Measurements from ENCODE around the gene TPRX2.
A peak's percentile ranks its signal among the peaks of the same experiment; 100 is the strongest.
"Not testable (repeated sequence)": the region's sequence is repeated elsewhere in the genome, so short reads cannot be mapped to it uniquely, and the experiment has no call there.

Gene TPRX2

GRCh38 chr19:47858646-47859285 lies at the start of gene TPRX2:
TSS of gene TPRX2 (plus strand) at chr19:47859235. CDS start at chr19:47859247, 12 bp downstream.
- H3K4me1 Mint-ChIP-seq, DNase-seq, H3K27ac Mint-ChIP-seq, H3K4me3 Mint-ChIP-seq, H3K36me3 Mint-ChIP-seq, H3K9me3 Mint-ChIP-seq: not testable (repeated sequence)
- CTCF ChIA-PET, result interaction anchor here (1.5 kb wide), 1 partner anchor 10 kb away, joined by 3 read pairs; no protein-coding TSS in a partner anchor
- peaks cover 30% of the 10 kb centered on the region for H3K27me3 Mint-ChIP-seq

GRCh38 chr19:47813304-47813994 lies 45.6 kb upstream of the TPRX2 start:
- no peaks in the 10 kb centered on the region for H3K4me1 Mint-ChIP-seq

GRCh38 chr19:47813995-47814328 lies 45.1 kb upstream of the TPRX2 start:
- CTCF ChIA-PET, result interaction anchor here (0.6 to 1.2 kb wide), 3 partner anchors 16 to 61 kb away, joined by 3 read pairs; no protein-coding TSS in a partner anchor

More at GRCh38 chr19:47813304-47813994, 45.6 kb upstream of the TPRX2 start:
- peak; percentile 85 for DNase-seq
- Mint-ChIP-seq H3K27me3 (peaks cover 9% of the 10 kb centered on the region), H3K36me3 (no peaks in the 10 kb centered on the region), H3K9me3 (no peaks in the 10 kb centered on the region), H3K4me3 (no peak overlapping the region), H3K27ac (no peak overlapping the region)
- CTCF ChIA-PET, result interaction anchor here (0.6 to 1.2 kb wide), 3 partner anchors 15 to 53 kb away, joined by 3 read pairs; no protein-coding TSS in a partner anchor

GRCh38 chr19:47816270-47816669 lies 42.8 kb upstream of the TPRX2 start:
- H3K4me1 Mint-ChIP-seq, H3K4me3 Mint-ChIP-seq, DNase-seq, H3K36me3 Mint-ChIP-seq, H3K27ac Mint-ChIP-seq, H3K9me3 Mint-ChIP-seq: not testable (repeated sequence)
- CTCF ChIA-PET, result interaction anchor here (1.0 to 1.2 kb wide), 2 partner anchors 47 to 53 kb away, joined by 3 read pairs; no protein-coding TSS in a partner anchor
- H3K27me3 Mint-ChIP-seq, result peaks cover 33% of the 10 kb centered on the region

More at GRCh38 chr19:47813995-47814328, 45.1 kb upstream of the TPRX2 start:
- H3K9me3 Mint-ChIP-seq, result no peaks in the 10 kb centered on the region
- no peak for DNase-seq
- no peaks in the 10 kb centered on the region for H3K4me1 Mint-ChIP-seq
- no peak overlapping the region for H3K4me3 Mint-ChIP-seq
- no peak overlapping the region for H3K27ac Mint-ChIP-seq
- peaks cover 11% of the 10 kb centered on the region for H3K27me3 Mint-ChIP-seq
- H3K36me3 Mint-ChIP-seq, result no peaks in the 10 kb centered on the region

- H3K4me3 Mint-ChIP-seq, H3K36me3 Mint-ChIP-seq, H3K4me1 Mint-ChIP-seq, CTCF ChIA-PET, H3K9me3 Mint-ChIP-seq, DNase-seq, H3K27ac Mint-ChIP-seq: not testable (repeated sequence)
- peaks cover 49% of the 10 kb centered on the region for H3K27me3 Mint-ChIP-seq
Measured at GRCh38 chr19:47818221-47818620, 40.8 kb upstream of the TPRX2 start.

- Mint-ChIP-seq H3K27me3 (peaks cover 45% of the 10 kb centered on the region), H3K4me1 (peaks cover 3% of the 10 kb centered on the region), H3K4me3 (no peak overlapping the region), H3K27ac (no peak overlapping the region), H3K9me3 (no peaks in the 10 kb centered on the region), H3K36me3 (no peaks in the 10 kb centered on the region)
- no peak for DNase-seq
- CTCF ChIA-PET, result no interaction called here
Measured at GRCh38 chr19:47819858-47820257, 39.2 kb upstream of the TPRX2 start.

GRCh38 chr19:47820410-47820809 lies 38.6 kb upstream of the TPRX2 start:
- CTCF ChIA-PET, result no interaction called here
- Mint-ChIP-seq H3K36me3 (no peaks in the 10 kb centered on the region), H3K27me3 (peaks cover 45% of the 10 kb centered on the region), H3K9me3 (no peaks in the 10 kb centered on the region), H3K4me3 (no peak overlapping the region), H3K27ac (no peak overlapping the region), H3K4me1 (peaks cover 3% of the 10 kb centered on the region)
- no peak for DNase-seq

GRCh38 chr19:47821460-47822020 lies 37.5 kb upstream of the TPRX2 start, which contains the start of gene CRX:
TSS of gene CRX (plus strand) at chr19:47821937. CDS start at chr19:47834444, 12,507 bp downstream.
- CTCF ChIA-PET, result no interaction called here
- Mint-ChIP-seq H3K36me3 (no peaks in the 10 kb centered on the region), H3K27me3 (peaks cover 45% of the 10 kb centered on the region), H3K9me3 (no peaks in the 10 kb centered on the region), H3K4me1 (peaks cover 3% of the 10 kb centered on the region), H3K4me3 (no peak within 1 kb of the TSS), H3K27ac (no peak within 1 kb of the TSS)
- DNase-seq, result no peak

GRCh38 chr19:47824396-47824795 lies 34.6 kb upstream of the TPRX2 start:
- no peaks in the 10 kb centered on the region for H3K9me3 Mint-ChIP-seq

GRCh38 chr19:47826800-47827199 lies 32.2 kb upstream of the TPRX2 start:
- CTCF ChIA-PET, result interaction anchor here (1.1 to 1.6 kb wide), 2 partner anchors 12 to 23 kb away, joined by 3 read pairs; no protein-coding TSS in a partner anchor
- Mint-ChIP-seq H3K27ac (no peak overlapping the region), H3K36me3 (no peaks in the 10 kb centered on the region), H3K4me1 (no peaks in the 10 kb centered on the region), H3K9me3 (no peaks in the 10 kb centered on the region), H3K4me3 (no peak overlapping the region), H3K27me3 (peaks cover 13% of the 10 kb centered on the region)
- DNase-seq, result no peak

More at GRCh38 chr19:47824396-47824795, 34.6 kb upstream of the TPRX2 start:
- H3K27me3 Mint-ChIP-seq, result peaks cover 37% of the 10 kb centered on the region
- no peak overlapping the region for H3K27ac Mint-ChIP-seq
- H3K36me3 Mint-ChIP-seq, result no peaks in the 10 kb centered on the region
- no peak for DNase-seq
- H3K4me3 Mint-ChIP-seq, result no peak overlapping the region
- CTCF ChIA-PET, result no interaction called here
- H3K4me1 Mint-ChIP-seq, result peaks cover 3% of the 10 kb centered on the region

- no peaks in the 10 kb centered on the region for H3K9me3 Mint-ChIP-seq
- H3K27me3 Mint-ChIP-seq, result no peaks in the 10 kb centered on the region
- H3K36me3 Mint-ChIP-seq, result no peaks in the 10 kb centered on the region
- CTCF ChIA-PET, result no interaction called here
- no peak overlapping the region for H3K4me3 Mint-ChIP-seq
- H3K4me1 Mint-ChIP-seq, result no peaks in the 10 kb centered on the region
- H3K27ac Mint-ChIP-seq, result no peak overlapping the region
- DNase-seq, result no peak
Measured at GRCh38 chr19:47832723-47833122, 26.3 kb upstream of the TPRX2 start.

GRCh38 chr19:47836038-47836437 lies 23.0 kb upstream of the TPRX2 start:
- CTCF ChIA-PET, result no interaction called here
- Mint-ChIP-seq H3K4me3 (no peak overlapping the region), H3K9me3 (no peaks in the 10 kb centered on the region), H3K27ac (no peak overlapping the region), H3K4me1 (no peaks in the 10 kb centered on the region), H3K27me3 (no peaks in the 10 kb centered on the region), H3K36me3 (no peaks in the 10 kb centered on the region)
- no peak for DNase-seq

- no peak for DNase-seq
- Mint-ChIP-seq H3K4me1 (no peaks in the 10 kb centered on the region), H3K27me3 (peaks cover 18% of the 10 kb centered on the region), H3K27ac (no peak overlapping the region), H3K4me3 (no peak overlapping the region), H3K36me3 (no peaks in the 10 kb centered on the region), H3K9me3 (no peaks in the 10 kb centered on the region)
- CTCF ChIA-PET, result interaction anchor here (1.6 kb wide), 1 partner anchor 10 kb away, joined by 4 read pairs; no protein-coding TSS in a partner anchor
Measured at GRCh38 chr19:47839411-47839810, 19.6 kb upstream of the TPRX2 start.

- no peaks in the 10 kb centered on the region for H3K9me3 Mint-ChIP-seq
- H3K4me1 Mint-ChIP-seq, result no peaks in the 10 kb centered on the region
- CTCF ChIA-PET, result interaction anchor here (1.6 kb wide), 1 partner anchor 10 kb away, joined by 4 read pairs; no protein-coding TSS in a partner anchor
- H3K4me3 Mint-ChIP-seq, result no peak overlapping the region
- DNase-seq, result no peak
- H3K27ac Mint-ChIP-seq, result no peak overlapping the region
- H3K36me3 Mint-ChIP-seq, result no peaks in the 10 kb centered on the region
- peaks cover 18% of the 10 kb centered on the region for H3K27me3 Mint-ChIP-seq
Measured at GRCh38 chr19:47839913-47840312, 19.1 kb upstream of the TPRX2 start.
